ENCODE measurements around the gene CTSL.
"Not testable (repeated sequence)": the region's sequence is repeated elsewhere in the genome, so short reads cannot be mapped to it uniquely, and the experiment has no call there.

CTSL gene

DNA sequence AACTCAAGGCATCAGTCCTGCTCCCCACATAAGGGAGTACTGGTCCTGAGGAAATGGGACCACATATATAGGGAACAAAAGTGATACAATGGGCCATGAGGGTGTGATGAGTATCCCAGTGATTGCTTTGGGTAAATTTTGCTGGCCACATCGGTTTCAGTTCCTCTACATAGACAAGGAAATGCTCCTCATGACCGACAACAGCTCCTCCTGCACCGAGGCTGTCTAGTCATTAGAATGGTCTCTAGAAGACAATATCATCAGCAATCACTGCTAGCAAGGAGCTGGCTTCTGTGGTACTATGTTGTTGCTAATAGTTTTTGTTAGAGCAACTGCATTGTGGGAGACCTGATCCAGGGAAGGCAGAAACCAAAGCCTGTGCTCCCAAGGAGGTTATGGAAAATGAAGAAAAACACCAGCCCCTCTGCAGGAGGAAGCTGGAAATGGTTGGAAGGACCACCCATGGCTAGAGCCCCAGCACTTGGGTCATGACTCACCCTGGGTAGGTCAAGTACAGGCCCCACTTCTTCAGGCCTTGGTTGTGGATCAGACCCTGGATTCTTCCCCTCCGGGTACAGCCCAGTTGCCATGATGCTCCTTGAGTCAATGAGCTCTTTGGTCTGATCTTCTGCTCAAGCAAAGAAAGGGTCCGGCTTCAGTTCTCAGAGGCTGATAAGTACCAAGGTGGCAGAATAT, 3.4 kb upstream of the CTSL start:
- Mint-ChIP-seq H3K4me3 (no peak overlapping the region), H3K4me1 (peaks cover 24% of the 10 kb centered on the region), H3K36me3 (peaks cover 8% of the 10 kb centered on the region), H3K27ac (no peak overlapping the region), H3K27me3 (peaks cover 59% of the 10 kb centered on the region), H3K9me3 (no peaks in the 10 kb centered on the region)
- CTCF ChIA-PET: no interaction called here
- no peak for DNase-seq

DNA sequence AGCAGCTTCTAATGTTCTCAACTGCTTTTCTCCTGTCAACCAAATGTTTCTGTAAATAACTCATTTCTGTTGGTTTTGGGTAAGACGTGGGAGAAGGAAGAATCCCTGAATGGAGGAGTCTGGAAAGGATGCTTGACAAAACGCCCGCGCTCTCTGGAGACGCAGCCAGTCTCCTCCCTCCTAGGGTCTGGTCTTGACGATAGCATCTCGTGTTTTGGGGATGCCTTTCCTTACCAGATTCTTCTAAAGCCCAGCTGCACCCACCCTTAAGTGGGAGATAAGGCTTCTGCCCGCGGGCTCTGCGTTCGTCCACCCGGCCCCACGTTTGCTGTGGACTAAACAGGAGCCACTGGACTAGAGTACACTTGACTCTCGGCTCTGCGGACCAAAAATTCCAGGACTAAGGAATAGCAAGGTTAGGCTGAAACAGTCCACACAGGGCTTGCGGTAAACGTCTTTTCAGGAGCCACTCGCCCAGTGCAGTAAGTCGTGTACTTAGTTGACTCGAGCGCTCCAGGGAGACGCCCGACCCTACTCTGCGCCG, 491 bp upstream of the CTSL start:
- no peak for DNase-seq
- peak overlapping the region; percentile 79 for H3K27ac Mint-ChIP-seq
- H3K4me3 Mint-ChIP-seq: peak overlapping the region; percentile 92
- H3K36me3 Mint-ChIP-seq: peaks cover 25% of the 10 kb centered on the region
- H3K27me3 Mint-ChIP-seq: peaks cover 43% of the 10 kb centered on the region
- peaks cover 48% of the 10 kb centered on the region for H3K4me1 Mint-ChIP-seq
- CTCF ChIA-PET: interaction anchor here (0.8 to 1.1 kb wide), 2 partner anchors 16 to 67 kb away, joined by 3 read pairs; no protein-coding TSS in a partner anchor
- H3K9me3 Mint-ChIP-seq: no peaks in the 10 kb centered on the region

GRCh38 chr9:87729246-87729645, 3.3 kb downstream of the CTSL start:
- Mint-ChIP-seq H3K27ac (no peak overlapping the region), H3K9me3 (no peaks in the 10 kb centered on the region), H3K36me3 (peaks cover 30% of the 10 kb centered on the region), H3K4me1 (peaks cover 51% of the 10 kb centered on the region), H3K27me3 (peaks cover 25% of the 10 kb centered on the region), H3K4me3 (no peak overlapping the region)
- CTCF ChIA-PET: no interaction called here
- DNase-seq: no peak

GRCh38 chr9:87731321-87731720, 5.4 kb downstream of the CTSL start:
- peaks cover 26% of the 10 kb centered on the region for H3K36me3 Mint-ChIP-seq
- no peak for DNase-seq
- peaks cover 40% of the 10 kb centered on the region for H3K4me1 Mint-ChIP-seq
- H3K27ac Mint-ChIP-seq: no peak overlapping the region
- no peak overlapping the region for H3K4me3 Mint-ChIP-seq
- CTCF ChIA-PET: no interaction called here
- no peaks in the 10 kb centered on the region for H3K9me3 Mint-ChIP-seq
- peaks cover 15% of the 10 kb centered on the region for H3K27me3 Mint-ChIP-seq

GRCh38 chr9:87732344-87732743, 6.4 kb downstream of the CTSL start:
- CTCF ChIA-PET: no interaction called here
- H3K36me3 Mint-ChIP-seq: peaks cover 24% of the 10 kb centered on the region

DNA sequence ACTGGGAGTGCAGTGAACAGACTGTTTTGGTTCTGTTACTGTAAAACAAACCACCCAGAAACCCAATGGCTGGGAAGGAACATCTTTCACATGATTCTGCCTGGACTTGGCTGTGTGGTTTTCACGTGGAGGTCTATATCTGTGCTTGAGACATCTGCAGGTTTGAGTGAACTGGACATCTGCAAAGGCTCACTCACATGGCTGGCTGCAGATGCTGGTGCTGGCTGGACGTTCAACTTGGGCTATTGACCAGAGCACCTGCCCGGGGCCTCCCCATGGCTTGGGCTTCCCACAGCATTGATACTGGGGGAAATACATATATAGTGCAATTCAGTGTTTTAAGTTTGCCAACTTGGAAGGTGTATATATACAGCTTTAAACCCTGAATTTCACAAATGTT, 6.8 kb downstream of the CTSL start:
- no peaks in the 10 kb centered on the region for H3K9me3 Mint-ChIP-seq
- CTCF ChIA-PET: no interaction called here
- DNase-seq: no peak
- H3K27ac Mint-ChIP-seq: no peak overlapping the region
- H3K27me3 Mint-ChIP-seq: peaks cover 11% of the 10 kb centered on the region
- H3K36me3 Mint-ChIP-seq: peaks cover 22% of the 10 kb centered on the region
- H3K4me3 Mint-ChIP-seq: no peak overlapping the region
- peaks cover 28% of the 10 kb centered on the region for H3K4me1 Mint-ChIP-seq

More at GRCh38 chr9:87732344-87732743, 6.4 kb downstream of the CTSL start:
- no peak overlapping the region for H3K27ac Mint-ChIP-seq
- peaks cover 32% of the 10 kb centered on the region for H3K4me1 Mint-ChIP-seq
- no peaks in the 10 kb centered on the region for H3K9me3 Mint-ChIP-seq
- no peak overlapping the region for H3K4me3 Mint-ChIP-seq
- peaks cover 11% of the 10 kb centered on the region for H3K27me3 Mint-ChIP-seq
- DNase-seq: no peak

- CTCF ChIA-PET: no interaction called here
- DNase-seq: no peak
- peaks cover 21% of the 10 kb centered on the region for H3K4me1 Mint-ChIP-seq
- H3K27ac Mint-ChIP-seq: no peak overlapping the region
- H3K9me3 Mint-ChIP-seq: no peaks in the 10 kb centered on the region
- peaks cover 11% of the 10 kb centered on the region for H3K27me3 Mint-ChIP-seq
- H3K4me3 Mint-ChIP-seq: no peak overlapping the region
- H3K36me3 Mint-ChIP-seq: peaks cover 16% of the 10 kb centered on the region
These were observed 7.5 kb downstream of the CTSL start for GRCh38 chr9:87733273-87734052.

DNA sequence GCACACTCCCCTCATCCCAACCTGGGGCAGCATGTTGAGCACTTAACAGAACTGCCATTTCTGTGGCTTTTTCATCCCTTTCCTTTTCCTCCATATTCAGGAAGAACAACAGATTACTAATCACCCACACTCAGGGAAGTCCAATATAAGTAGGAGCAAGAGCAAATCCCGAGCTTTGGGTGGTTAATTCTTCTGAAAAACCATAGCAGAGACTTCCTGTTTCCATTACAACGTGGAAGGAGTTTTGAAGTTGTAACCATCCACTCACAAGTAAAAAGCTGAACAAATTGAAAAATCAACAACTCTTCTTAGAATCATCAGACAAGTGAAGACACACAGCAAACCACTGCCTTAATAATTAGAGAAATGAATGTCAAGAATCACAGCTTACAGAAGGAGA, 8.2 kb downstream of the CTSL start:
- Mint-ChIP-seq H3K27me3 (peaks cover 11% of the 10 kb centered on the region), H3K27ac (no peak overlapping the region), H3K36me3 (peaks cover 11% of the 10 kb centered on the region), H3K4me1 (peaks cover 14% of the 10 kb centered on the region), H3K9me3 (no peaks in the 10 kb centered on the region), H3K4me3 (no peak overlapping the region)
- CTCF ChIA-PET: no interaction called here
- no peak for DNase-seq

DNA sequence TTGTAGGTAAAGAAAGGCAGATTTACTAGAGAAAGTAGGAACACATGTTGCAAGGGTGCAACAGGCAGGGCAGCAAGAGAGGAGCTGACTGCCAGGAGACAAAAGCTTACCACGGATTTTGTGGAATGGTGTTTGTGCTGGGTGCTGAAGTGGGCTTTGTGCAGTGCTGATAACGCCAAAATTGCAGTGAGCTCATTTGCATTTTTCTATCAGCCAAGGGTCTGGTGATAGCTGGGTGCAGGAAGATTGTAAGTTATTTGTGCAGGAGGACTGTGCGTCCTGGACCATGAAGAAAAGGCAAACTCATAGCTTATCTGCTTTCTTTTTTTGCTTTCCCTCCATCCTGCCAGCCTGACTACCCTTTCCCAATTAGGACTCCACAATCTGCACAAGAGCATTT, 13.6 kb downstream of the CTSL start:
- DNase-seq: no peak
- peaks cover 17% of the 10 kb centered on the region for H3K27me3 Mint-ChIP-seq
- no peak overlapping the region for H3K4me3 Mint-ChIP-seq
- no peaks in the 10 kb centered on the region for H3K36me3 Mint-ChIP-seq
- no peak overlapping the region for H3K27ac Mint-ChIP-seq
- H3K9me3 Mint-ChIP-seq: peaks cover 10% of the 10 kb centered on the region
- peaks cover 7% of the 10 kb centered on the region for H3K4me1 Mint-ChIP-seq
- CTCF ChIA-PET: no interaction called here

GRCh38 chr9:87740209-87740608, 14.3 kb downstream of the CTSL start:
- DNase-seq: no peak
- Mint-ChIP-seq H3K27me3 (peaks cover 14% of the 10 kb centered on the region), H3K9me3 (peaks cover 10% of the 10 kb centered on the region), H3K27ac (no peak overlapping the region), H3K4me3 (no peak overlapping the region), H3K4me1 (peaks cover 7% of the 10 kb centered on the region), H3K36me3 (no peaks in the 10 kb centered on the region)
- CTCF ChIA-PET: no interaction called here

GRCh38 chr9:87741326-87741725, 15.4 kb downstream of the CTSL start:
- CTCF ChIA-PET: no interaction called here
- Mint-ChIP-seq H3K36me3 (no peaks in the 10 kb centered on the region), H3K27ac (no peak overlapping the region), H3K9me3 (peaks cover 10% of the 10 kb centered on the region), H3K4me1 (peaks cover 7% of the 10 kb centered on the region), H3K4me3 (no peak overlapping the region), H3K27me3 (peaks cover 15% of the 10 kb centered on the region)
- DNase-seq: no peak

GRCh38 chr9:87741891-87742290, 16.0 kb downstream of the CTSL start:
- DNase-seq: no peak
- H3K27me3 Mint-ChIP-seq: peaks cover 18% of the 10 kb centered on the region
- CTCF ChIA-PET: no interaction called here
- peaks cover 7% of the 10 kb centered on the region for H3K4me1 Mint-ChIP-seq
- H3K9me3 Mint-ChIP-seq: peaks cover 10% of the 10 kb centered on the region
- H3K4me3 Mint-ChIP-seq: no peak overlapping the region
- no peaks in the 10 kb centered on the region for H3K36me3 Mint-ChIP-seq
- no peak overlapping the region for H3K27ac Mint-ChIP-seq

- Mint-ChIP-seq H3K27ac (no peak overlapping the region), H3K4me1 (peaks cover 7% of the 10 kb centered on the region), H3K36me3 (no peaks in the 10 kb centered on the region), H3K27me3 (peaks cover 22% of the 10 kb centered on the region), H3K9me3 (peaks cover 10% of the 10 kb centered on the region), H3K4me3 (no peak overlapping the region)
- no peak for DNase-seq
- CTCF ChIA-PET: no interaction called here
These were observed 17.0 kb downstream of the CTSL start for GRCh38 chr9:87742813-87743428.

DNA sequence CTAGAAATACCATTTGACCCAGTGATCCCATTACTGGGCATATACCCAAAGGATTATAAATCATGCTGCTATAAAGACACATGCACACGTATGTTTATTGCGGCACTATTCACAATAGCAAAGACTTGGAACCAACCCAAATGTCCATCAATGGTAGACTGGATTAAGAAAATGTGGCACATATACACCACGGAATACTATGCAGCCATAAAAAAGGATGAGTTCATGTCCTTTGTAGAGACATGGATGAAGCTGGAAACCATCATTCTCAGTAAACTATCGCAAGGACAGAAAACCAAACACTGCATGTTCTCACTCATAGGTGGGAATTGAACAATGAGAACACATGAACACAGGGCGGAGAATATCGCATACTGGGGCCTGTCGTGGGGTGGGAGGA, 18.3 kb downstream of the CTSL start:
- Mint-ChIP-seq H3K9me3 (peaks cover 10% of the 10 kb centered on the region), H3K27me3 (peaks cover 27% of the 10 kb centered on the region)
- DNase-seq, H3K27ac Mint-ChIP-seq, H3K4me3 Mint-ChIP-seq, CTCF ChIA-PET, H3K4me1 Mint-ChIP-seq, H3K36me3 Mint-ChIP-seq: not testable (repeated sequence)
